ENCODE data around the gene ACER2.

The ACER2 gene

DNA sequence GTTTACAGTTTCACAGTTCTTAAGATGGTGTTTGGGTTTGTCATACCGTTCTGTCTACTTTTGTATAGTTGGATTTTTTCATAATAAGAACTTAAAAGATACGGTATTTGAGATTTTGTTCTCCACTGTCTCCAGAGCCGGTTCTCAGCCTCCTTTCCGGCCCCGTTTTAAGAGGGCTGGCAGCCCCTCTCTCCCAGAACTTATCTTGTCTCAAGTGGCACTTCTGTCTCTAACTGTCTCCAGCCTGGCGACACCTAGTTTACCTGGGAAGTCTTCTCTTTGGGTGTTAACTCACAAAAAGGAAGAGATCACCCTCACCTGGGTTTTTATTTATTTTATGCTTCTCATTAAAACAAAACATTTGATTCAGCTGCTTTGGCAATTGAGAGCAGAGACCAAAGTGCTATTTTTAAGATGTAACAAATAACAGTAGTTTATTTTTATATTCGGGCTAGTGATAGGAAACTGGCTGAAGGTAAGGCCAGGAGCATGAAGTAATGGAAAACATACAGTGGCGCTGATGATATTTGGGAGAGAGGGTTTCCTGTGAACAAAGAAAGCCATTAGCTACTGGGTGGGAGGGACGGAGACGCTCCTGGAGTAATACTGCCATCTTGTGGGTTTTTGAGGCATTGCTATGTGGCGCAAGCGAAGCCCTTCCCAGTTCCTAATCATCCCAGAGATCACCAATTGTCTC lies 48.3 kb downstream of the ACER2 start:
- peak; percentile 49 for DNase-seq

DNA sequence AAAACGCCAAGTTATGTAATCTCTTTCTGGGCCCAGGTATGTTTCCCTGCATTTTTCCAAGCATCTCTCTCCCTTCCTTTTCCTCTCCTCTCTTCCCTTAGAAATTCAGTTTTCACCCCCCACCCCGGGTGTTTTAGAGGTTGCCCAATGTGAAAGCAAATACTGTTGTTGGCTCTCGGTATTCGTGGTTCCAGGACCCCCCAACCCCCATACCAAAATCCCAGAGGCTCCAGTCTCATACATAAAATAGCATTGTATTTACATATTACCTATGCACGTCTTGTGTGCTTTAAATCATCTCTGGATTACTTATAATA lies 48.8 kb downstream of the ACER2 start:
- no peak for DNase-seq

- no peak for DNase-seq
These were observed 51.4 kb downstream of the ACER2 start for GRCh38 chr9:19460243-19460642.

DNA sequence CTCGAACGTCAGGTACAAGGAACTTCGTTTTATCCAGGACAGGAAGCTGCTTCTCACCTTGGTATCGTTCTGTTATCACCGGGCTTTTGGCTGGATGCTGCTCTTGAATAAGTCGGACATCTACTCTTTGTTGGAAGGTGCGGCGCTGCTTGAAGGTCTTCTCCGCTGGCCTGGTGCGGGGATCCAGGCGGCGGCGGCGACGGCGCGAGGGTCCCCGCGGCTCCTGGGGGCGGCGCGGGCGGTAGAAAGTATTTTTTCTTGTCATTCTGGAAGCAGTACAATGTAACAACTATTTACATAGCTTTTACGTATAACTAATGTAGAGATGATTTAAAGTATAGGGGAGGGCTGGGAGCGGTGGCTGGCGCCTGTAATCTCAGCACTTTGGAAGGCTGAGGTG lies 52.3 kb downstream of the ACER2 start:
- no peak for DNase-seq

DNA sequence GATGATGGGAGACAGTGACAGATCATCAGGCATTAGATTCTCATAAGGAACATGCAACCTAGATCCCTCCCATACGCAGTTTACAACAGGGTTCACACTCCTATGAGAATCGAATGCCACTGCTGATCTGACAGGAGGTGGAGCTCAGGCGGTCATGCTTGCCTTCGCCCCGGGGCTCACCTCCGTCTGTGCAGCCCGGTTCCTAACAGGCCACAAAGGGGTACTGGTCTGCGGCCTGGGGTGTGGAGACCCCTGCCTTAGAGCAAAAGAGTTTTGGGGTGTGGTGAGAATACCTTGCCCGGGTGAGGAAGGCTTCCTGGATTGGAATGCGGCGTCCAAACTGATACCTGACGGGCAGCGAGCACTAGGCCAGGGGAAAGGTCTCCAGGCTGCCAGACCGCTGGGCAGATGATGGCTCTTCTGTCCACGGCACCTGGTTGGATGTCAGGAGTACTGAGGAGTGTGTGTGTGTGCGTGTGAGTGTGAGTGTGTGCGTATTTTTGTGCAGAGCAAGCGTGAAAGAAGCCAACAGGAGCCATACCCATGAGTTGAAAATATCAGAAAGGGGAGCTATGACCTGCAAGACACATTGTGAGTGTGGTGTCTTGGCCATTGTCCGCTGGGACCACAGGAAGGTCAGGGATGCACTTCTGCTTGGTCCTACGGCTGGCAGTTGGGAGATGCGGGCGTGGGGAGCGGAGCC lies 55.4 kb downstream of the ACER2 start:
- no peak for DNase-seq

- DNase-seq, result peak; percentile 53
These were observed 56.2 kb downstream of the ACER2 start for GRCh38 chr9:19464764-19465585.

DNA sequence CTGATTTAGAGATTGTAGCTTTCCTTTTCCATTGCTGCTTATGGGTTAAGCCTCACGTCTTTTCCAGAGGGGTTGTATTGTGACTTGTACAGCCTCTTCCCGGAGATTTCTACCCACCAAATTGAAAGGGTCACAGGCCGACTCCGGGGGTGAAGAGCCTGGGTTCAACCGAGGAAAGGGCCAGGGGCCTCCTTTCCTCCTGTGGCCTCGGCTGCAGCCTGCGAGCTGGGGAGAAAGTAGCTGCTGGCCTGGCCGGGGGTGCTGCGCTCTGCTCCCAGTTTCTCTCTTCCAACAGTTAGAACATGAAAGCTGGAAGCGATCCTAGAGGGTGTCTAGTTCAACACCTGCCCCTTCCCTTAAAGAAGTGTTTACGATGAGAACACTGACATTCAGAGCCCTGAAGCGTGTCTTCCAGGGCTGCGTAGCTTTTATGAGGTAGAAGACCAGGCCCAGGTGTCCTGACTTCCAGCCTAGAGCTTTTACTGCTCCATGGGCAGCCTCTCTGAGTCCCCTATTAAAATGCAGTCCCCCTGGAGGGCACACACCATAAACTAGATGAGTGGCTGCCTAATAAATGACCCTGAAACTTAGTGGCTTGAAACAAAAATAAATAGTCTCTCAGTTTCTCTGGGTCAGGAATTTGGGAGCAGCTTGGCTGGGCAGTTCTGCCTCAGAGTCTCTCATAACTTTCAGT lies 56.9 kb downstream of the ACER2 start:
- no peak for DNase-seq

DNA sequence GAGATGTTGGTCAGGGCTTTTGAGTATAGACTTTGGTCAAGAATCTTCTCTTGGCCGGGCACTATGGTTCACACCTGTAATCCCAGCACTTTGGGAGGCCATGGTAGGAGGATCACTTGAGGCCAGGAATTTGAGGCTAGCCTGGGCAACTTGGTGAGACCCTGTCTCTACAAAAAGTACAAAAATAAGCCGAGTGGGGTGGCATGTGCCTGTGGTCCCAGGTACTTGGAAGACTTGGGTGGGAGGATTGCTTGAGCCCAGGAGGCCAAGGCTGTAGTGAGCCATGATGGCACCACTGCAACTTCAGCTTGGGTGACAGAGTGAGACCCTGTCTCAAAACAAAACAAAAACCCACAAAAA lies 57.5 kb downstream of the ACER2 start:
- DNase-seq, result no peak

DNA sequence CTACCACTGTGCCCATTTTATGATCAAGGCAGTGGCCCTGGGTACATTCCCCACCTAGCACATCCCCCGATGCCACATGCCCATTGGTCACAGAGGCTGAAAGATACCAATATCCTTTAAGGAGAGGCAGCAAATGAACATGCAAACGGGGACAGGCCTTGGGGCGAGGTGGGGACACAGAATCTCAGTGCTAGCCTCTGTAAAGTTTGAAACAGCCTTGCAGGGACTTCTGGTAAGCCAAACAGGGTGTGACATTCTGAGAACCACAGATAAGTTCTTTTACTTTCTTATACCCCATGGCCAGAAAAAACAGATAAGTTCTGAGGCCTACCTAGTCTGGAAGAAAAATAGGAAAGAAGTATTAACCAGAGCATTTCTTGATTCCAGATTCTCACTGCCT lies 60.5 kb downstream of the ACER2 start:
- no peak for DNase-seq

DNA sequence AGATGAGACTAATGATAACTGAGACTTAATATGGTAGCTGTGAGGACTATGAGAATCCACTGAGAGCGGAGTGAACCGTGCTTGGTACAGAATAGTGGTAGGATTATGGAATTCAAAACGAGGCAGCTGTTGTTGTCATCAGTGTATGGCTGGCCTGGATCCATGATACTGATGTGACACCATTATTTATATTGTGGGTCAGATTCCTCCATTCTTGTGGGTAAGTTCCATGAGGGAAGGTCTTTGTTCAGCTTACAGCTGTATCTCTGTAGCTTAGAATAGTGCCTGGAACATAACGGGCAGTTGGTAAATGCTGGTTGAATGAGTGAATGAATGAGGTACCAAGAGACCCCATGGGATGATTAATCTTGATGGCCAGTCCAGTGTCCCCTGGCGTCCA lies 61.8 kb downstream of the ACER2 start:
- DNase-seq, result no peak

GRCh38 chr9:19470981-19471650 lies 62.3 kb downstream of the ACER2 start:
- no peak for DNase-seq

GRCh38 chr9:19471737-19472648 lies 63.2 kb downstream of the ACER2 start:
- no peak for DNase-seq

GRCh38 chr9:19473605-19474004 lies 64.8 kb downstream of the ACER2 start:
- DNase-seq, result no peak

DNA sequence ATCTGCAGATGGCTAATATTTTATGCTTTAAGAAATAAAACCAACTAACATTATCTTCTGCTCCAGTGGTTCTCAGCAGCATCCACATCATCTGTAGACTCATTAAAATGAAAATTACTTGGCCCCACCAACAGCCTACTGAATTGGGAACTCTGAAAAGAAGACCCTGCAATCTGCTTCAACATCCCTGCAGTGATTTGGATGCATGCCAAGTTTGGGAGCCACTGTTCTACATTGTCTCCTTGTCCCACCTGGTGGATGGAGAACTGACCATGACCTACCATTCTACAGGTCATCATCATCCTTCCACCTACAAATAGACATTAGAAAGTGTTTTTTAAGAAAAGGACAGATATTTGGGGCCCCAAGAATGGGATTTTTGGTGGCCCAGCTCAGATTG lies 71.1 kb downstream of the ACER2 start:
- no peak for DNase-seq

- no peak for DNase-seq
These were observed 71.5 kb downstream of the ACER2 start for GRCh38 chr9:19480345-19480744.

- no peak for DNase-seq
These were observed 72.5 kb downstream of the ACER2 start for GRCh38 chr9:19481121-19481870.

- no peak for DNase-seq
These were observed 73.2 kb downstream of the ACER2 start for GRCh38 chr9:19481971-19482404.

GRCh38 chr9:19484699-19485098 lies 75.9 kb downstream of the ACER2 start:
- DNase-seq, result no peak

- no peak for DNase-seq
These were observed 76.4 kb downstream of the ACER2 start for GRCh38 chr9:19485193-19485592.

GRCh38 chr9:19486803-19487202 lies 78.0 kb downstream of the ACER2 start:
- DNase-seq, result no peak

GRCh38 chr9:19488721-19489120 lies 79.9 kb downstream of the ACER2 start:
- DNase-seq, result no peak

All from effector CD8-positive, alpha-beta T cell (primary cell).